Smooth muscle cell (in vitro differentiated cells): ENCODE measurements around the gene NFKB1. TPM values are rescaled to one million over a fixed set of nuclear protein-coding genes. Genes with fewer than 3 reads are reported as not detected.

ENCODE experiments used
- DNase-seq: peaks from one replicate; lab custom pipeline; 2025; ENCODE audit not compliant: unreplicated experiment; lab: John Stamatoyannopoulos, UW
- H2AFZ ChIP-seq: fragments of 200-600 bp; sonication (generic); 2 replicates; pipeline ENCODE4 v1.6.0; 2016; ENCODE audit warnings: antibody characterized with exemption, low read depth, mild to moderate bottlenecking
- H3F3A ChIP-seq: fragments of 200-600 bp; sonication (generic); 2 replicates; pipeline ENCODE4 v1.6.0; 2017; ENCODE audit warnings: antibody characterized with exemption, low read depth
- H3K27ac ChIP-seq: fragments of 200-600 bp; sonication (generic); 2 replicates; pipeline ENCODE4 v1.5.1; 2016; ENCODE audit warnings: low read depth, mild to moderate bottlenecking
- H3K27me3 ChIP-seq: fragments of 200-600 bp; sonication (generic); 2 replicates; pipeline ENCODE4 v1.6.1; 2016; ENCODE audit warnings: low read depth, mild to moderate bottlenecking
- H3K36me3 ChIP-seq: fragments of 200-600 bp; sonication (generic); 2 replicates; pipeline ENCODE4 v1.5.1; 2016; ENCODE audit warnings: low read depth
- H3K4me1 ChIP-seq: fragments of 200-600 bp; sonication (generic); 2 replicates; pipeline ENCODE4 v1.5.1; 2016; ENCODE audit warnings: low read depth
- H3K4me2 ChIP-seq: fragments of 200-600 bp; sonication (generic); 2 replicates; pipeline ENCODE4 v1.6.0; 2016; ENCODE audit warnings: mild to moderate bottlenecking
- H3K4me3 ChIP-seq: fragments of 200-600 bp; sonication (generic); 2 replicates; pipeline ENCODE4 v1.5.1; 2016; ENCODE audit warnings: mild to moderate bottlenecking
- H3K79me2 ChIP-seq: fragments of 200-600 bp; sonication (generic); 2 replicates; pipeline ENCODE4 v1.6.0; 2016; ENCODE audit warnings: low read depth, mild to moderate bottlenecking
- H3K9ac ChIP-seq: fragments of 200-600 bp; sonication (generic); 2 replicates; pipeline ENCODE4 v1.6.0; 2016; ENCODE audit warnings: low read depth
- H3K9me3 ChIP-seq: fragments of 200-600 bp; sonication (generic); replicated peaks from 2 replicates; pipeline ENCODE4 v1.5.1; 2016; ENCODE audit warnings: low read depth
- H4K20me1 ChIP-seq: fragments of 200-600 bp; sonication (generic); 2 replicates; pipeline ENCODE4 v1.6.0; 2016; ENCODE audit warnings: low read depth
- CTCF ChIP-seq: fragments of 200-600 bp; sonication (generic); IDR thresholded peaks from 2 replicates; pipeline ENCODE4 v1.5.1; 2017; ENCODE audit warnings: borderline replicate concordance, mild to moderate bottlenecking, antibody characterized with exemption; ENCODE audit not compliant: insufficient read depth, poor library complexity, severe bottlenecking
- WGBS: methylation state at CpG from one replicate; pipeline ENCODE4 v1.1.7; 2016; ENCODE audit warnings: low lambda C conversion rate; 5-methylcytosine and 5-hydroxymethylcytosine counted together
- polyA plus RNA-seq: library from polyadenylated mRNA; unstranded; fragments of >200 nt; fragmentation: Nextera tagmentation; extraction: Ambion mirVana; gene quantifications from 2 replicates; pipeline ENCODE4 v1.2.1, GENCODE V29; 2016
- total RNA-seq: library from RNA; depleted of rRNA; stranded (reverse); fragments of >200 nt; gene quantifications from 2 replicates; pipeline ENCODE4 v1.2.3, GENCODE V29; 2014

NFKB1 gene
- total and polyA plus RNA-seq, 2 experiments from 2014 or later: 15.6 to 16.1 TPM

- Histone ChIP-seq H3K4me3 (peak overlapping the region; percentile 100), H3K9me3 (no peaks in the 10 kb centered on the region), H3K4me2 (peak overlapping the region; percentile 96), H3K27me3 (no peaks in the 10 kb centered on the region), H3F3A (peaks cover 8% of the 10 kb centered on the region), H3K9ac (no peak overlapping the region), H4K20me1 (peaks cover 71% of the 10 kb centered on the region), H3K27ac (no peak overlapping the region), H3K36me3 (no peaks in the 10 kb centered on the region), H2AFZ (no peak overlapping the region), H3K4me1 (peaks cover 8% of the 10 kb centered on the region), H3K79me2 (peaks cover 81% of the 10 kb centered on the region)
- no peak for DNase-seq
- no peak for TF ChIP-seq CTCF
- WGBS: 88% methylated on average over 5 of the region's 5 CpGs
These were observed 3.0 kb downstream of the NFKB1 start for GRCh38 chr4:102503831-102504786.

- peaks cover 8% of the 10 kb centered on the region for H3K4me1 ChIP-seq
- H3K9ac ChIP-seq: no peak overlapping the region
- 90% methylated on average over 1 of the region's 1 CpG for WGBS
- H3K4me2 ChIP-seq: peak overlapping the region; percentile 96
- H3K9me3 ChIP-seq: no peaks in the 10 kb centered on the region
- peaks cover 79% of the 10 kb centered on the region for H4K20me1 ChIP-seq
- no peak for DNase-seq
- H3K36me3 ChIP-seq: no peaks in the 10 kb centered on the region
- H2AFZ ChIP-seq: no peak overlapping the region
- H3K27me3 ChIP-seq: no peaks in the 10 kb centered on the region
- H3K79me2 ChIP-seq: peaks cover 87% of the 10 kb centered on the region
- TF ChIP-seq CTCF: no peak
- H3K27ac ChIP-seq: no peak overlapping the region
- H3K4me3 ChIP-seq: peak overlapping the region; percentile 100
- peaks cover 8% of the 10 kb centered on the region for H3F3A ChIP-seq
These were observed 3.8 kb downstream of the NFKB1 start for GRCh38 chr4:102504941-102505340.

GRCh38 chr4:102505708-102506107, 4.5 kb downstream of the NFKB1 start:
- no peak overlapping the region for H3K27ac ChIP-seq
- peak overlapping the region; percentile 96 for H3K4me2 ChIP-seq
- H3K79me2 ChIP-seq: peaks cover 88% of the 10 kb centered on the region
- H3K9me3 ChIP-seq: no peaks in the 10 kb centered on the region
- 95% methylated on average over 2 of the region's 2 CpGs for WGBS
- TF ChIP-seq CTCF: no peak
- no peak for DNase-seq
- peaks cover 87% of the 10 kb centered on the region for H4K20me1 ChIP-seq
- no peak overlapping the region for H2AFZ ChIP-seq
- H3K36me3 ChIP-seq: no peaks in the 10 kb centered on the region
- H3F3A ChIP-seq: peaks cover 4% of the 10 kb centered on the region
- peak overlapping the region; percentile 5 for H3K9ac ChIP-seq
- no peaks in the 10 kb centered on the region for H3K27me3 ChIP-seq
- H3K4me3 ChIP-seq: no peak overlapping the region
- peaks cover 8% of the 10 kb centered on the region for H3K4me1 ChIP-seq
